Endodermal cell (in vitro differentiated cells): Measurements from ENCODE around the gene CA11. TPM values are rescaled to one million over a fixed set of nuclear protein-coding genes. Genes with fewer than 3 reads are reported as not detected.

ENCODE experiments used
- DNase-seq: peaks from one replicate; pipeline ENCODE4 v3.0.0-alpha.2; 2017
- H3K27ac ChIP-seq: 2 replicates; pipeline ENCODE4 v1.5.1; 2013; ENCODE audit warnings: mild to moderate bottlenecking, low read depth, low read length, moderate library complexity
- H3K27me3 ChIP-seq: 2 replicates; pipeline ENCODE4 v1.6.1; 2013; ENCODE audit warnings: mild to moderate bottlenecking, low read length, moderate library complexity; ENCODE audit not compliant: insufficient read depth, control insufficient read depth, poor library complexity, severe bottlenecking
- H3K36me3 ChIP-seq: 2 replicates; pipeline ENCODE4 v1.7.0; 2013; ENCODE audit warnings: mild to moderate bottlenecking, low read length, moderate library complexity; ENCODE audit not compliant: control insufficient read depth, insufficient read depth
- H3K4me1 ChIP-seq: one replicate; pipeline ENCODE4 v1.7.0; 2013; ENCODE audit warnings: low read length; ENCODE audit not compliant: control insufficient read depth, insufficient read depth
- H3K4me3 ChIP-seq: 2 replicates; pipeline ENCODE4 v1.5.1; 2013; ENCODE audit warnings: mild to moderate bottlenecking, low read length, moderate library complexity
- H3K9ac ChIP-seq: 2 replicates; pipeline ENCODE4 v1.6.1; 2013; ENCODE audit warnings: mild to moderate bottlenecking, low read length, moderate library complexity; ENCODE audit not compliant: poor library complexity, severe bottlenecking; ENCODE audit errors: extremely low read depth
- H3K9me3 ChIP-seq: 2 replicates; pipeline ENCODE4 v1.6.1; 2013; ENCODE audit warnings: mild to moderate bottlenecking, low read length, moderate library complexity; ENCODE audit not compliant: control insufficient read depth
- H3K27ac Mint-ChIP-seq: 2 replicates; pipeline ENCODE4 v1.8.0; 2020; ENCODE audit warnings: mixed read lengths
- H3K27me3 Mint-ChIP-seq: 2 replicates; pipeline ENCODE4 v1.8.0; 2021; ENCODE audit warnings: mild to moderate bottlenecking, mixed read lengths; ENCODE audit not compliant: insufficient read depth
- H3K36me3 Mint-ChIP-seq: 2 replicates; pipeline ENCODE4 v1.8.0; 2020; ENCODE audit warnings: low read depth, mixed read lengths
- H3K4me1 Mint-ChIP-seq: 2 replicates; pipeline ENCODE4 v1.8.0; 2020; ENCODE audit warnings: mixed read lengths
- H3K4me3 Mint-ChIP-seq: 2 replicates; pipeline ENCODE4 v1.8.0; 2020; ENCODE audit warnings: mild to moderate bottlenecking, moderate library complexity, mixed read lengths
- H3K9me3 Mint-ChIP-seq: 2 replicates; pipeline ENCODE4 v1.8.0; 2020; ENCODE audit warnings: mild to moderate bottlenecking, mixed read lengths
- CTCF ChIP-seq: fragments of 200-600 bp; sonication (generic); conservative IDR thresholded peaks from 2 replicates; pipeline ENCODE4 v1.5.0; 2021; ENCODE audit warnings: antibody characterized with exemption, mild to moderate bottlenecking
- WGBS, 2 experiments: methylation state at CpG; one replicate each; pipeline versions ENCODE4 v1.1.5 to v1.1.7; 2013; ENCODE audit warnings: missing lambda C conversion rate in 2 of 2, mixed read lengths in 1 of 2; ENCODE audit not compliant: insufficient coverage in 1 of 2, insufficient read length in 1 of 2; 5-methylcytosine and 5-hydroxymethylcytosine counted together
- total RNA-seq, 2 donors: library from RNA; stranded (reverse); fragmentation: NEBNext Ultra II Directional in 1 of 2; extraction: Animal tissue kit (Norgen Biotek cat#: 25700) in 1 of 2; gene quantifications; 2 replicates in 1 of 2; 3 replicates in 1 of 2; pipeline ENCODE4 v1.2.1, GENCODE V29; 2021

Gene CA11
- total RNA-seq, 2 donors from 2014 or later, result 75.0 to 82.6 TPM

- Mint-ChIP-seq H3K4me1 (peaks cover 33% of the 10 kb centered on the region), H3K27ac (peak within 1 kb of the TSS; percentile 97), H3K36me3 (peaks cover 32% of the 10 kb centered on the region), H3K4me3 (peak within 1 kb of the TSS; percentile 99), H3K27me3 (no peaks in the 10 kb centered on the region), H3K9me3 (no peaks in the 10 kb centered on the region)
- peaks cover 27% of the 10 kb centered on the region for H3K4me1 ChIP-seq
- TF ChIP-seq CTCF, result no peak
- peak; percentile 99 for DNase-seq
- 0% methylated on average over 67 to 69 of the region's 69 CpGs for WGBS, 2 experiments
- H3K4me3 ChIP-seq, result peak within 1 kb of the TSS; percentile 100
- H3K27me3 ChIP-seq, result no peaks in the 10 kb centered on the region
- peak within 1 kb of the TSS; percentile 95 for H3K27ac ChIP-seq
- no peaks in the 10 kb centered on the region for H3K9me3 ChIP-seq
- peak within 1 kb of the TSS; percentile 100 for H3K9ac ChIP-seq
- peaks cover 29% of the 10 kb centered on the region for H3K36me3 ChIP-seq
Measured at GRCh38 chr19:48618916-48619691, 26.9 kb downstream of the CA11 start, which contains the start of the genes RPL18 and SPHK2. RPL18 (minus strand) TSS chr19:48619178; CDS start chr19:48619143, 35 bp downstream. SPHK2 (plus strand) TSS chr19:48619506; CDS start chr19:48620515, 1,009 bp downstream.

- no peak for DNase-seq
- peak overlapping the region; percentile 95 for H3K27ac ChIP-seq
- peaks cover 27% of the 10 kb centered on the region for H3K4me1 ChIP-seq
- no peaks in the 10 kb centered on the region for H3K27me3 ChIP-seq
- Mint-ChIP-seq H3K9me3 (no peaks in the 10 kb centered on the region), H3K36me3 (peaks cover 34% of the 10 kb centered on the region), H3K4me1 (peaks cover 34% of the 10 kb centered on the region), H3K4me3 (peak overlapping the region; percentile 99), H3K27ac (peak overlapping the region; percentile 97), H3K27me3 (no peaks in the 10 kb centered on the region)
- no peaks in the 10 kb centered on the region for H3K9me3 ChIP-seq
- H3K9ac ChIP-seq, result peak overlapping the region; percentile 100
- no peak for TF ChIP-seq CTCF
- peaks cover 32% of the 10 kb centered on the region for H3K36me3 ChIP-seq
- peak overlapping the region; percentile 100 for H3K4me3 ChIP-seq
- WGBS, 2 experiments, result 1% methylated on average over 17 to 18 of the region's 18 CpGs
Measured at GRCh38 chr19:48618278-48618915, 27.6 kb downstream of the CA11 start.

GRCh38 chr19:48617146-48617937, 28.6 kb downstream of the CA11 start:
- Mint-ChIP-seq H3K4me1 (peaks cover 33% of the 10 kb centered on the region), H3K27me3 (no peaks in the 10 kb centered on the region), H3K36me3 (peaks cover 34% of the 10 kb centered on the region), H3K27ac (peak overlapping the region; percentile 97), H3K9me3 (no peaks in the 10 kb centered on the region), H3K4me3 (peak overlapping the region; percentile 99)
- DNase-seq, result peak; percentile 44
- Histone ChIP-seq H3K4me1 (peaks cover 27% of the 10 kb centered on the region), H3K9ac (peak overlapping the region; percentile 100), H3K36me3 (peaks cover 33% of the 10 kb centered on the region), H3K4me3 (peak overlapping the region; percentile 100), H3K9me3 (no peaks in the 10 kb centered on the region), H3K27me3 (no peaks in the 10 kb centered on the region), H3K27ac (no peak overlapping the region)
- WGBS, 2 experiments, result 75 to 92% methylated on average over 5 to 18 of the region's 18 CpGs
- no peak for TF ChIP-seq CTCF
